GM19023 (cell line): ENCODE results near the gene MEPCE.
"Not testable (repeated sequence)": the region's sequence is repeated elsewhere in the genome, so short reads cannot be mapped to it uniquely, and the experiment has no call there.

Source experiments
- ATAC-seq: cut with Tn5 transposase; IDR thresholded peaks from one replicate; pipeline ENCODE4 v1.9.1; 2021; ENCODE audit warnings: mild to moderate bottlenecking, moderate library complexity; ENCODE audit not compliant: unreplicated experiment

Gene MEPCE

GRCh38 chr7:100429637-100430492 is at the start of gene MEPCE:
TSS of gene MEPCE (plus strand) at chr7:100429831. CDS start at chr7:100430019, 188 bp downstream.
- ATAC-seq, result peak; percentile 42

GRCh38 chr7:100380196-100380595 is 49.4 kb upstream of the MEPCE start:
- ATAC-seq, result no peak

GRCh38 chr7:100381531-100382233 is 47.9 kb upstream of the MEPCE start:
- not testable (repeated sequence) for ATAC-seq

GRCh38 chr7:100382234-100382853 is 47.3 kb upstream of the MEPCE start:
- not testable (repeated sequence) for ATAC-seq

GRCh38 chr7:100384628-100385294 is 44.9 kb upstream of the MEPCE start:
- ATAC-seq, result no peak

- no peak for ATAC-seq
These were observed 42.7 kb upstream of the MEPCE start for GRCh38 chr7:100386940-100387339.

- ATAC-seq, result no peak
These were observed 41.9 kb upstream of the MEPCE start for GRCh38 chr7:100387695-100388094.

- ATAC-seq, result no peak
These were observed 40.1 kb upstream of the MEPCE start for GRCh38 chr7:100389437-100390088.

- ATAC-seq, result no peak
These were observed 39.2 kb upstream of the MEPCE start for GRCh38 chr7:100390286-100391009.

GRCh38 chr7:100393233-100393905 is 36.3 kb upstream of the MEPCE start:
- no peak for ATAC-seq

GRCh38 chr7:100394077-100394476 is 35.6 kb upstream of the MEPCE start:
- ATAC-seq, result no peak

GRCh38 chr7:100396421-100396982 is 33.1 kb upstream of the MEPCE start:
- peak; percentile 81 for ATAC-seq

GRCh38 chr7:100397315-100398081 is 32.1 kb upstream of the MEPCE start:
- no peak for ATAC-seq

- ATAC-seq, result no peak
These were observed 31.4 kb upstream of the MEPCE start for GRCh38 chr7:100398239-100398638.

- ATAC-seq, result no peak
These were observed 29.6 kb upstream of the MEPCE start for GRCh38 chr7:100400041-100400440.

- ATAC-seq, result no peak
These were observed 29.0 kb upstream of the MEPCE start for GRCh38 chr7:100400656-100401055.

- no peak for ATAC-seq
These were observed 27.8 kb upstream of the MEPCE start for GRCh38 chr7:100401811-100402210.

- no peak for ATAC-seq
These were observed 27.4 kb upstream of the MEPCE start for GRCh38 chr7:100402241-100402640.
